ENCODE measurements around the gene CEP104.

DNA sequence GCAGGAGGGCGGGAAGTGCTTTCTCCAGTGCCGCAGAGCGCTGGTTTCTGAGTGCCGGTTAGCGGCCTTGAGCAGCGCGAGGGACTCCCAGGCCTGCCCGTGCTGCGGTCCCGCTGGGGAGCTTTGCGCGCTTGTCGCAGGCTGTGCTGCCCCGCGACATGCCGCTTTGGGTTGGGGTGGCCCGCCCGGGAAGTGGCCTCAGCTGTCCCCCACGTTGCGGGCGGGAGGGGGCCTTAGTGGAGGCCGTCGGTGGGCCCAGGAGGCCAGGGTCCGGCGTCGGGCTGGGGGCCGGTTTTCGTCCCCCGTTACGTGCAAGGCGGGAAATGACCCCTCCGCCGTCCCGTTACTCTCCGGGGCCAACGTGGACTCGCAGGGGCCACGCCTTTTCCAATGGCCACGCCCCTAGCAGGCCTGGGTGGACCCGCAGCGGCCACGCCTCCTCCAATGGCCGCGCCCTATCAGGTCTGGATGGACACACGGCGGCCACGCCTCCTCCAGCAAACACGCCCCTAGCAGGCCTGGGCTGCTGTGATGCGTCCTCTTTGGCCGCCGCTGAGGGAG is 44.0 kb upstream of the CEP104 start:
- TF ChIP-seq EZH2phosphoT487 (IDR thresholded peaks at IDR 0.05; ENCODE audit: borderline replicate concordance, low read length) = no peak
- no peak for TF ChIP-seq CTCF (IDR thresholded peaks at IDR 0.05; ENCODE audit: low read depth, low read length, poor library complexity, severe bottlenecking)

Measured in DOHH2 (cell line).